ENCODE data around the gene MMP13. TPM values are rescaled to one million over a fixed set of nuclear protein-coding genes. Genes with fewer than 3 reads are reported as not detected.

MMP13 gene
- total and polyA plus RNA-seq, 2 of the 13 experiments (the other 11 are each of a cell fraction or from before 2014, with no cell fraction given), result not detected

GRCh38 chr11:102990145-102990544 is 34.6 kb upstream of the MMP13 start:
- DNase-seq (ENCODE audit: low spot score), result no peak
- CTCF ChIA-PET (ENCODE audit: low intra/inter-chr PET ratio, low total read pairs), result no interaction called here
- H3K27ac ChIP-seq (ENCODE audit: extremely low read length, insufficient read depth, low read length), result no peak overlapping the region

More at GRCh38 chr11:102990145-102990544, 34.6 kb upstream of the MMP13 start:
- Histone ChIP-seq H2AFZ (ENCODE audit: low read length) (no peak overlapping the region), H3K79me2 (ENCODE audit: insufficient read depth, low read length) (no peaks in the 10 kb centered on the region), H3K4me3 (replicated peaks in 1 of 3; ENCODE audit: insufficient read depth in 1 of 3, low read depth in 2 of 3, low read length in 3 of 3) (no peak overlapping the region), H3K4me1 (ENCODE audit: insufficient read depth, low read length) (no peaks in the 10 kb centered on the region), H3K9me3 (ENCODE audit: low read length) (no peaks in the 10 kb centered on the region), H3K27me3 (ENCODE audit: control insufficient read depth in 1 of 2, insufficient read depth in 2 of 2, low read length in 2 of 2) (no peaks in the 10 kb centered on the region), H3K36me3 (replicated peaks in 1 of 2; ENCODE audit: control insufficient read depth in 1 of 2, insufficient read depth in 2 of 2, low read length in 2 of 2) (no peaks in the 10 kb centered on the region), H3K9ac (ENCODE audit: insufficient read depth, low read depth, low read length) (no peak overlapping the region), H4K20me1 (ENCODE audit: insufficient read depth, low read length) (no peaks in the 10 kb centered on the region), H3K4me2 (ENCODE audit: low read depth, low read length) (no peak overlapping the region)
- intact Hi-C loops (cut with micrococcal nuclease; ENCODE audit: unreplicated experiment) (no loop called here), in situ Hi-C loops (cut with HindIII; ENCODE audit: extremely low pct_ligation_motif_present, low pct_unique_long_range_greater_than_20kb) (no loop called here)
- FAIRE-seq (no peak), ATAC-seq (no peak)
- no peak for TF ChIP-seq FOXO4 (CRISPR knock-in tag; conservative IDR thresholded peaks at IDR 0.05)
- no peak for TF ChIP-seq IRF2 (CRISPR knock-in tag; IDR thresholded peaks at IDR 0.05)
- no peak for TF ChIP-seq TRIM22 (IDR thresholded peaks at IDR 0.05)
- no peak for TF ChIP-seq THAP11 (CRISPR knock-in tag; IDR thresholded peaks at IDR 0.05)
- 36% methylated on average over 3 of the region's 3 CpGs for WGBS (ENCODE audit: low lambda C conversion rate)
- no TSS peak for BruUV-seq (replicated peaks)
- POLR2A ChIA-PET, result no interaction called here
